Astrocyte (in vitro differentiated cells and primary cell): Measurements from ENCODE around the gene FBXL13.

Experiments used
- EZH2 ChIP-seq: IDR thresholded peaks from 2 replicates; pipeline ENCODE4 v1.6.1; 2012; ENCODE audit warnings: mild to moderate bottlenecking, low read length, inconsistent platforms; ENCODE audit not compliant: insufficient read depth
- TF ChIP-seq, protein P1 (sequence below): IDR thresholded peaks from 2 replicates; pipeline ENCODE4 v1.5.1; 2011; ENCODE audit warnings: low read depth, mild to moderate bottlenecking, inconsistent platforms, low read length, moderate library complexity; ENCODE audit not compliant: insufficient read depth

- TF ChIP-seq, protein P1, sequence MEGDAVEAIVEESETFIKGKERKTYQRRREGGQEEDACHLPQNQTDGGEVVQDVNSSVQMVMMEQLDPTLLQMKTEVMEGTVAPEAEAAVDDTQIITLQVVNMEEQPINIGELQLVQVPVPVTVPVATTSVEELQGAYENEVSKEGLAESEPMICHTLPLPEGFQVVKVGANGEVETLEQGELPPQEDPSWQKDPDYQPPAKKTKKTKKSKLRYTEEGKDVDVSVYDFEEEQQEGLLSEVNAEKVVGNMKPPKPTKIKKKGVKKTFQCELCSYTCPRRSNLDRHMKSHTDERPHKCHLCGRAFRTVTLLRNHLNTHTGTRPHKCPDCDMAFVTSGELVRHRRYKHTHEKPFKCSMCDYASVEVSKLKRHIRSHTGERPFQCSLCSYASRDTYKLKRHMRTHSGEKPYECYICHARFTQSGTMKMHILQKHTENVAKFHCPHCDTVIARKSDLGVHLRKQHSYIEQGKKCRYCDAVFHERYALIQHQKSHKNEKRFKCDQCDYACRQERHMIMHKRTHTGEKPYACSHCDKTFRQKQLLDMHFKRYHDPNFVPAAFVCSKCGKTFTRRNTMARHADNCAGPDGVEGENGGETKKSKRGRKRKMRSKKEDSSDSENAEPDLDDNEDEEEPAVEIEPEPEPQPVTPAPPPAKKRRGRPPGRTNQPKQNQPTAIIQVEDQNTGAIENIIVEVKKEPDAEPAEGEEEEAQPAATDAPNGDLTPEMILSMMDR = no peak
- TF ChIP-seq EZH2 = no peak
Measured at GRCh38 chr7:102819151-102819550, 255.4 kb downstream of the FBXL13 start.
